ENCODE results near the gene SMIM20. TPM values are rescaled to one million over a fixed set of nuclear protein-coding genes. Genes with fewer than 3 reads are reported as not detected.

The SMIM20 gene
- total RNA-seq: 28.5 and 29.1 TPM in 2 replicates

GRCh38 chr4:25913851-25914669, at the start of gene SMIM20:
TSS of gene SMIM20 (plus strand) at chr4:25914220. CDS start at chr4:25914314, 94 bp downstream.

Other genes with a start within 250 kb of the SMIM20 start
- gene SEL1L3, start 51.2 kb upstream of the SMIM20 start, total RNA-seq: 20.0 and 23.7 TPM in 2 replicates

Data from airway epithelial cell (primary cell).